Activated naive CD4-positive, alpha-beta T cell treated with anti-CD3 and anti-CD28 coated beads for 36 hours (primary cell): ENCODE results near the gene MICU1. TPM values are rescaled to one million over a fixed set of nuclear protein-coding genes. Genes with fewer than 3 reads are reported as not detected.
"Not testable (repeated sequence)": the region's sequence is repeated elsewhere in the genome, so short reads cannot be mapped to it uniquely, and the experiment has no call there.

Source experiments
- CTCF ChIA-PET: fragments of 350-600 bp; sonication (Branson Sonifier 250); formaldehyde crosslinking; loops from one replicate; lab custom pipeline; 2021; ENCODE audit warnings: antibody characterized with exemption; lab: Charles Lee
- DNase-seq: peaks from one replicate; pipeline ENCODE4 v3.0.0-alpha.2; 2020
- H3K27ac Mint-ChIP-seq: one replicate; pipeline ENCODE4 v1.8.0; 2021; ENCODE audit warnings: mild to moderate bottlenecking, mixed read lengths
- H3K27me3 Mint-ChIP-seq: one replicate; pipeline ENCODE4 v1.8.0; 2021; ENCODE audit warnings: low read depth, mixed read lengths
- H3K36me3 Mint-ChIP-seq: one replicate; pipeline ENCODE4 v1.8.0; 2021; ENCODE audit warnings: low read depth, mixed read lengths
- H3K4me1 Mint-ChIP-seq: one replicate; pipeline ENCODE4 v1.8.0; 2021; ENCODE audit warnings: low read depth, mixed read lengths
- H3K4me3 Mint-ChIP-seq: one replicate; pipeline ENCODE4 v1.8.0; 2021; ENCODE audit warnings: mild to moderate bottlenecking, moderate library complexity, mixed read lengths
- H3K9me3 Mint-ChIP-seq: one replicate; pipeline ENCODE4 v1.8.0; 2021; ENCODE audit warnings: mixed read lengths
- intact Hi-C: fragments of 100-400 bp; cut with micrococcal nuclease; formaldehyde crosslinking; loops from one replicate; pipeline ENCODE4 v1.15.1; 2023
- total RNA-seq, 2 experiments: library from RNA; stranded (reverse); gene quantifications; one replicate each; pipeline ENCODE4 v1.2.3, GENCODE V29; 2021

The MICU1 gene
- total RNA-seq, 2 experiments from 2014 or later, result 40.0 to 41.9 TPM

GRCh38 chr10:72333112-72334015 lies 292.5 kb downstream of the MICU1 start:
- intact Hi-C loops, result loop anchor here (2.0 to 5.0 kb wide), 2 partner anchors 59 to 561 kb away; partner anchors contain the start of gene VSIR
- Mint-ChIP-seq H3K4me1 (peaks cover 83% of the 10 kb centered on the region), H3K4me3 (peak overlapping the region; percentile 76), H3K36me3 (peaks cover 31% of the 10 kb centered on the region), H3K27me3 (no peaks in the 10 kb centered on the region), H3K27ac (peak overlapping the region; percentile 100), H3K9me3 (no peaks in the 10 kb centered on the region)
- peak; percentile 74 for DNase-seq
- CTCF ChIA-PET, result interaction anchor here (0.7 to 14.9 kb wide), 11 partner anchors 16 to 285 kb away, joined by 3 to 195 read pairs (median 4); partner anchors contain the start of gene DDIT4

GRCh38 chr10:72332423-72333111 lies 293.3 kb downstream of the MICU1 start:
- intact Hi-C loops, result loop anchor here (1.0 to 5.0 kb wide), 5 partner anchors 12 to 560 kb away; partner anchors contain the start of gene VSIR
- Mint-ChIP-seq H3K4me1 (peaks cover 90% of the 10 kb centered on the region), H3K9me3 (no peaks in the 10 kb centered on the region), H3K27me3 (no peaks in the 10 kb centered on the region), H3K27ac (peak overlapping the region; percentile 100), H3K36me3 (peaks cover 35% of the 10 kb centered on the region), H3K4me3 (peak overlapping the region; percentile 76)
- CTCF ChIA-PET, result interaction anchor here (0.5 to 14.9 kb wide), 14 partner anchors 7 to 436 kb away, joined by 3 to 195 read pairs (median 6); partner anchors contain the start of gene DDIT4
- no peak for DNase-seq

- intact Hi-C loops, result loop anchor here (1.0 to 5.0 kb wide), 6 partner anchors 11 to 559 kb away; partner anchors contain the start of gene VSIR
- no peaks in the 10 kb centered on the region for H3K9me3 Mint-ChIP-seq
- peaks cover 2% of the 10 kb centered on the region for H3K27me3 Mint-ChIP-seq
- peak; percentile 98 for DNase-seq
- H3K4me3 Mint-ChIP-seq, result peak overlapping the region; percentile 76
- peak overlapping the region; percentile 100 for H3K27ac Mint-ChIP-seq
- CTCF ChIA-PET, result interaction anchor here (0.5 to 14.9 kb wide), 13 partner anchors 8 to 435 kb away, joined by 3 to 195 read pairs (median 6); partner anchors contain the start of gene DDIT4
- H3K36me3 Mint-ChIP-seq, result peaks cover 40% of the 10 kb centered on the region
- H3K4me1 Mint-ChIP-seq, result peaks cover 87% of the 10 kb centered on the region
Measured at GRCh38 chr10:72331575-72332422, 294.1 kb downstream of the MICU1 start.

- intact Hi-C loops, result loop anchor here (5.0 kb wide), 1 partner anchor 558 kb away; the partner anchor contains the start of gene VSIR
- peaks cover 39% of the 10 kb centered on the region for H3K36me3 Mint-ChIP-seq
- peak overlapping the region; percentile 100 for H3K27ac Mint-ChIP-seq
- peak overlapping the region; percentile 98 for H3K4me3 Mint-ChIP-seq
- no peak for DNase-seq
- H3K27me3 Mint-ChIP-seq, result peaks cover 5% of the 10 kb centered on the region
- CTCF ChIA-PET, result interaction anchor here (1.0 to 14.9 kb wide), 3 partner anchors 25 to 281 kb away, joined by 3 to 195 read pairs (median 6); partner anchors contain the start of gene DDIT4
- H3K9me3 Mint-ChIP-seq, result no peaks in the 10 kb centered on the region
- peaks cover 78% of the 10 kb centered on the region for H3K4me1 Mint-ChIP-seq
Measured at GRCh38 chr10:72330069-72330426, 295.8 kb downstream of the MICU1 start.

- H3K4me3 Mint-ChIP-seq, result peak overlapping the region; percentile 98
- peaks cover 5% of the 10 kb centered on the region for H3K27me3 Mint-ChIP-seq
- no peaks in the 10 kb centered on the region for H3K9me3 Mint-ChIP-seq
- CTCF ChIA-PET, result interaction anchor here (1.0 to 14.9 kb wide), 5 partner anchors 9 to 280 kb away, joined by 3 to 195 read pairs (median 4); partner anchors contain the start of gene DDIT4
- DNase-seq, result peak; percentile 37
- H3K36me3 Mint-ChIP-seq, result peaks cover 37% of the 10 kb centered on the region
- H3K4me1 Mint-ChIP-seq, result peaks cover 78% of the 10 kb centered on the region
- H3K27ac Mint-ChIP-seq, result peak overlapping the region; percentile 100
- intact Hi-C loops, result loop anchor here (5.0 kb wide), 1 partner anchor 557 kb away; the partner anchor contains the start of gene VSIR
Measured at GRCh38 chr10:72329290-72330068, 296.4 kb downstream of the MICU1 start.

GRCh38 chr10:72328829-72329204 lies 297.1 kb downstream of the MICU1 start:
- H3K27me3 Mint-ChIP-seq, result peaks cover 5% of the 10 kb centered on the region
- H3K4me1 Mint-ChIP-seq, result peaks cover 76% of the 10 kb centered on the region
- peaks cover 34% of the 10 kb centered on the region for H3K36me3 Mint-ChIP-seq
- H3K9me3 Mint-ChIP-seq, result no peaks in the 10 kb centered on the region
- peak overlapping the region; percentile 98 for H3K4me3 Mint-ChIP-seq
- peak overlapping the region; percentile 100 for H3K27ac Mint-ChIP-seq
- intact Hi-C loops, result no loop called here
- CTCF ChIA-PET, result interaction anchor here (0.7 to 14.9 kb wide), 4 partner anchors 8 to 64 kb away, joined by 3 to 195 read pairs (median 4); partner anchors contain the start of gene DDIT4
- DNase-seq, result peak; percentile 75

- H3K9me3 Mint-ChIP-seq, result no peaks in the 10 kb centered on the region
- H3K4me1 Mint-ChIP-seq, result peaks cover 76% of the 10 kb centered on the region
- intact Hi-C loops, result no loop called here
- DNase-seq, result peak; percentile 60
- peak overlapping the region; percentile 100 for H3K27ac Mint-ChIP-seq
- peak overlapping the region; percentile 98 for H3K4me3 Mint-ChIP-seq
- peaks cover 5% of the 10 kb centered on the region for H3K27me3 Mint-ChIP-seq
- CTCF ChIA-PET, result interaction anchor here (0.6 to 14.9 kb wide), 10 partner anchors 7 to 202 kb away, joined by 3 to 195 read pairs (median 4); partner anchors contain the start of gene DDIT4
- H3K36me3 Mint-ChIP-seq, result peaks cover 31% of the 10 kb centered on the region
Measured at GRCh38 chr10:72328045-72328828, 297.6 kb downstream of the MICU1 start.

GRCh38 chr10:72326665-72327603 lies 298.9 kb downstream of the MICU1 start:
- H3K4me1 Mint-ChIP-seq, result peaks cover 79% of the 10 kb centered on the region
- peak overlapping the region; percentile 100 for H3K27ac Mint-ChIP-seq
- peak; percentile 91 for DNase-seq
- peaks cover 28% of the 10 kb centered on the region for H3K36me3 Mint-ChIP-seq
- H3K4me3 Mint-ChIP-seq, result peak overlapping the region; percentile 98
- H3K9me3 Mint-ChIP-seq, intact Hi-C loops, H3K27me3 Mint-ChIP-seq: not testable (repeated sequence)
- CTCF ChIA-PET, result interaction anchor here (0.6 to 14.9 kb wide), 13 partner anchors 9 to 278 kb away, joined by 3 to 195 read pairs (median 4); partner anchors contain the start of genes ANAPC16, ASCC1 and DDIT4
